HEK293T (cell line): ENCODE results near the gene CDK3.

Experiments used
- BHLHE40 ChIP-seq: fragments of 450-650 bp; IDR thresholded peaks from 2 replicates; pipeline ENCODE4 v1.6.1; 2016; ENCODE audit warnings: mild to moderate bottlenecking, moderate library complexity, borderline replicate concordance
- CTBP1 ChIP-seq: fragments of 450-650 bp; IDR thresholded peaks from 2 replicates; pipeline ENCODE4 v1.6.1; 2016; ENCODE audit warnings: borderline replicate concordance
- ELF4 ChIP-seq: fragments of 450-650 bp; IDR thresholded peaks from 2 replicates; pipeline ENCODE4 v1.6.1; 2017; ENCODE audit warnings: antibody characterized with exemption
- FOXK2 ChIP-seq: fragments of 450-650 bp; IDR thresholded peaks from 2 replicates; pipeline ENCODE4 v1.6.1; 2016; ENCODE audit warnings: mild to moderate bottlenecking
- FOXM1 ChIP-seq: fragments of 450-650 bp; IDR thresholded peaks from 2 replicates; pipeline ENCODE4 v1.6.1; 2017; ENCODE audit warnings: mild to moderate bottlenecking, borderline replicate concordance
- HDGF ChIP-seq: fragments of 450-650 bp; IDR thresholded peaks from 2 replicates; pipeline ENCODE4 v1.6.1; 2017; ENCODE audit warnings: antibody characterized with exemption, borderline replicate concordance
- L3MBTL2 ChIP-seq: fragments of 450-650 bp; conservative IDR thresholded peaks from 2 replicates; pipeline ENCODE4 v1.6.1; 2016; ENCODE audit warnings: mild to moderate bottlenecking
- LEF1 ChIP-seq: fragments of 450-650 bp; IDR thresholded peaks from 2 replicates; pipeline ENCODE4 v1.6.1; 2017; ENCODE audit warnings: mild to moderate bottlenecking, borderline replicate concordance
- NFRKB ChIP-seq: fragments of 450-650 bp; IDR thresholded peaks from 2 replicates; pipeline ENCODE4 v1.6.1; 2016; ENCODE audit warnings: mild to moderate bottlenecking, moderate library complexity
- SP1 ChIP-seq: fragments of 450-650 bp; IDR thresholded peaks from 2 replicates; pipeline ENCODE4 v1.6.1; 2017
- SUZ12 ChIP-seq: fragments of 450-650 bp; IDR thresholded peaks from 2 replicates; pipeline ENCODE4 v1.6.1; 2016; ENCODE audit warnings: mild to moderate bottlenecking
- TARDBP ChIP-seq: fragments of 450-650 bp; IDR thresholded peaks from 2 replicates; pipeline ENCODE4 v1.6.1; 2016
- ZNF384 ChIP-seq: fragments of 450-650 bp; IDR thresholded peaks from 2 replicates; pipeline ENCODE4 v1.6.1; 2016
- TF ChIP-seq, protein P1 (sequence below): fragments of 450-650 bp; IDR thresholded peaks from 2 replicates; pipeline ENCODE4 v1.6.1; 2016

DNA sequence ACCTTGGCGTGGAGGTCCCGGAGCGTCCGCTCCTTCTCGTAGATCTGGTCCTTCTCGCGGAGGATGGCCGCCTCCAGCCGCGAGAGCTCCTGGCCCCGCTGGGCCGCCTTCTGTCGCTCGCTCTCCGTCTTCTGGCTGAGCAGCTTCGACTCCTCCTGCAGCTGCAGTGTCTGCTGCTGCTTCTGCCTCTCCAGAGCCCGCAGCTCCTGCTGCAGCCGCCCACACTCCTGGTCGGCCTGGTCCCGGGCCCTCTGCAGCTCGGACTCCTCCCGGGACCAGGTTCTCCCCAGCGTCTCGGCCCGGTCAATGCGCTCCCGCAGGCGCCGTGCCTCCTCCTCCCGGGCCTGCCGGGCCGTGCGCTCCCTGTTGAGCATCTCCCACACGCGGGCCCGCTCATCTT lies 7.6 kb downstream of the CDK3 start:
- TF ChIP-seq, protein P1, sequence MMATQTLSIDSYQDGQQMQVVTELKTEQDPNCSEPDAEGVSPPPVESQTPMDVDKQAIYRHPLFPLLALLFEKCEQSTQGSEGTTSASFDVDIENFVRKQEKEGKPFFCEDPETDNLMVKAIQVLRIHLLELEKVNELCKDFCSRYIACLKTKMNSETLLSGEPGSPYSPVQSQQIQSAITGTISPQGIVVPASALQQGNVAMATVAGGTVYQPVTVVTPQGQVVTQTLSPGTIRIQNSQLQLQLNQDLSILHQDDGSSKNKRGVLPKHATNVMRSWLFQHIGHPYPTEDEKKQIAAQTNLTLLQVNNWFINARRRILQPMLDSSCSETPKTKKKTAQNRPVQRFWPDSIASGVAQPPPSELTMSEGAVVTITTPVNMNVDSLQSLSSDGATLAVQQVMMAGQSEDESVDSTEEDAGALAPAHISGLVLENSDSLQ, result no peak
- TF ChIP-seq SUZ12 (no peak), SP1 (no peak), HDGF (no peak), FOXK2 (no peak), ZNF384 (no peak), FOXM1 (no peak), L3MBTL2 (no peak), LEF1 (no peak), CTBP1 (no peak), NFRKB (no peak), ELF4 (no peak), TARDBP (no peak), BHLHE40 (no peak)
